Suprapubic skin (tissue), 3 donors: ENCODE data around the gene NAT9.

Source experiments
- CTCF ChIP-seq, 2 donors: fragments of 200-600 bp in 1 of 2; fragments of 450-650 bp in 1 of 2; sonication (generic) in 1 of 2; IDR thresholded peaks; one replicate each; pipeline ENCODE4 v1.5.1; 2016 to 2019; ENCODE audit warnings: antibody characterized with exemption in 2 of 2, mild to moderate bottlenecking in 1 of 2, moderate library complexity in 1 of 2
- POLR2A ChIP-seq, 2 donors: fragments of 450-650 bp; IDR thresholded peaks; one replicate each; pipeline ENCODE4 v1.6.1; 2017; ENCODE audit warnings: antibody characterized with exemption in 2 of 2, mild to moderate bottlenecking in 2 of 2, moderate library complexity in 2 of 2

GRCh38 chr17:74728033-74728701 lies 48.0 kb downstream of the NAT9 start:
- no peak for TF ChIP-seq POLR2A (IDR thresholded peaks at IDR 0.05)
- no peak for TF ChIP-seq CTCF (IDR thresholded peaks at IDR 0.05)
